Activated naive CD4-positive, alpha-beta T cell treated with anti-CD3 and anti-CD28 coated beads, Interleukin-2, amount 50 U/mL, for 72 hours (primary cell): ENCODE data around the gene ABLIM3. TPM values are rescaled to one million over a fixed set of nuclear protein-coding genes. Genes with fewer than 3 reads are reported as not detected.

Source experiments
- ATAC-seq, 2 donors: fragments of 150-1000 bp; cut with Tn5 transposase; 2 replicates each; pipeline ENCODE4 v1.10.0; 2021; ENCODE audit warnings: mild to moderate bottlenecking in 2 of 2, moderate library complexity in 2 of 2
- DNase-seq, 2 donors: peaks; one replicate each; pipeline ENCODE4 v3.0.0; 2021 to 2022; ENCODE audit warnings: low spot score in 2 of 2
- H3K27ac Mint-ChIP-seq, 2 donors: one replicate each; pipeline ENCODE4 v1.8.0; 2022; ENCODE audit warnings: mild to moderate bottlenecking in 2 of 2, mixed read lengths in 2 of 2
- H3K36me3 Mint-ChIP-seq, 2 donors: one replicate each; pipeline ENCODE4 v1.8.0; 2022; ENCODE audit warnings: mixed read lengths in 2 of 2
- H3K9me3 Mint-ChIP-seq, 2 donors: one replicate each; pipeline ENCODE4 v1.8.0; 2022; ENCODE audit warnings: mixed read lengths in 2 of 2
- total RNA-seq, 2 donors: library from RNA; stranded (reverse); gene quantifications; one replicate each; pipeline ENCODE4 v1.2.3, GENCODE V29; 2022

The ABLIM3 gene
- total RNA-seq, 2 donors from 2014 or later: 0.14 to 0.53 TPM

GRCh38 chr5:149128023-149128875 is 13.0 kb upstream of the ABLIM3 start:
- Mint-ChIP-seq H3K27ac (no peak overlapping the region), H3K9me3 (no peaks in the 10 kb centered on the region), H3K36me3 (no peaks in the 10 kb centered on the region)
- peak in 1 of 2 donors; percentile 57 for ATAC-seq
- no peak for DNase-seq

DNA sequence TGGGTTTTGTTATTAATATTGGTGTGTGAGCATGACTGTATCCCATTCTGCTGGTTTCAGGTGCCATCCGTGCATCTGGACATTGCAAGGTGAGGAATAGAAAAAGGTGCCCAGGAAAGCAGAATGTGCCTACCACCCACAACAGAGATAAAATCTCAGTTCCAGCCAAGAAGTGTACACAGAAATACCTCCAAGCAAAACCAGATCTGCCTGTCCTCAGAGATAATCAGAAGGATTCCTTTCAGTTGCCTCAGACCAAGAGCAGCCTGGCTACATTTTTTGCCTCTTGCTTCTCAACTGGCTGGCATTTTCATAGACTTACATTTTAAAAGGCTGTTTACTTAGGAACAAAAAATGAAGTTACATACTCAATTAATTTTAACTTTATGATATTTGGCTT is 12.1 kb upstream of the ABLIM3 start:
- ATAC-seq: no peak
- Mint-ChIP-seq H3K27ac (no peak overlapping the region), H3K9me3 (no peaks in the 10 kb centered on the region), H3K36me3 (no peaks in the 10 kb centered on the region)
- DNase-seq: no peak

GRCh38 chr5:149130121-149130914 is 11.0 kb upstream of the ABLIM3 start:
- no peak for DNase-seq
- Mint-ChIP-seq H3K36me3 (no peaks in the 10 kb centered on the region), H3K9me3 (no peaks in the 10 kb centered on the region), H3K27ac (no peak overlapping the region)
- ATAC-seq: no peak

DNA sequence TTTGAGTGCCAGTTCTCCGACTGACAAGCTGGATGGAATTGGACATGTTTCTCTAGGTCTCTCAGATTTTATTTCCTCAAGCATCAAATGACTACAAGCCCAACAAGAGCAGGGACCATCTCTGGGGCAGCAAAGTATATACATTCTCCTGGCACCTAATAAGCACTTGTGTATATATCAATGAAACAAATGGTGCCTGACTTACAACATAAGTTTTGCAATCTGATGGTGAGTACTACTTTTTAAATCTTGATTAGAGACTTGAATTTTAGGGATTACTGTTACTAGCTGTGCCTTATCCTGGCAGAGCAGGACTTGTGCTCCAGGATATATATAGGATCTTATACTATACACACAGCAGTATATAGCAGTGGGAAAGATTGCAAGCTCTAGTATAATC is 8.8 kb upstream of the ABLIM3 start:
- no peak for ATAC-seq
- Mint-ChIP-seq H3K9me3 (no peaks in the 10 kb centered on the region), H3K36me3 (no peaks in the 10 kb centered on the region), H3K27ac (no peak overlapping the region)
- no peak for DNase-seq

DNA sequence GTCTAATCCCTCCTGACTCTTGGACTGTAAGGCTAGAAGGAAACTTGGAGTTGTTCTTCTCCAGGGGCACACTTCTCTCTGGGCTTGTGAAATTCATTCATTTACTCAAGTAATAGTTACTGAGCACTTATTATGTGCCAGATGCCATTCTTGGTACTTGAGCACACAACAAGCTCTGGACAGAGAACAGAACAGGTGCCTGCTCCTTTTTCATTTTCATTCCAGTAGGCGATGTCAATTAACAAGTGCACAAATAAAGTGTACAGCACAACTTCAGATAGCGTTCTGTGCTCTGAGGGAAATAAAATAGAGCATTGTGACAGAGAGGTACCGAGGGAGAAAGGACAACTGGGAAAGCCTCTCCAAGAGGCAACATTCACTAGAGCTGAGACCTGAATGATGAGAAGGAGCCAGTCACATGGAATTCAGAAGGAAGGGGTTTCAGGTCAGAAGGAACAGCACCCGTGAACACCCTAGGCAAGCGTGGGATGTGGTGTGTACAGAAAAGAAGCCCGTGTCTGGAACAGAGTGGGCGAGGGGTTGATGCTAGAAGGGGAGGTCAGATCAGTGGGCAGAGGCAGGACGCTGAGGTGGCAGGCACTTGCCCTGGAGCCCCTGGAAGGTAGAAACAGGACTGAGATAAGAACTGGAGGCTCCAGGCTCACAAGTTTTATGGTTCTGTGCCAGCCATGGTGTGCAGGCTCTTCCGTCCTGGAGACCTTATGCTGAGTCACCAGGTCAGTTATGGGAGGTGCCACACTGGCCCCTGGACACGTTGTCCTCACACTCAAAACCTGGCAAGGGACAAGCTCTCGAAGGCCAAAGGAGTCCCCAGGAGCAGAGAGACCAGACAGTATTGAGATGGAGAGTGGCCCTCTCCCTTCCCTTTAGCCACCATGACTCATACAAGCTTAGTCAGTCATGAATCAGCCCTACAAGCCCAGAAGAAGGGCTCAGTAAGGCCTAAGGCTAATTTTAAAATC is 7.2 kb upstream of the ABLIM3 start:
- H3K9me3 Mint-ChIP-seq: no peaks in the 10 kb centered on the region
- ATAC-seq: peak in 1 of 2 donors; percentile 58
- H3K36me3 Mint-ChIP-seq: no peaks in the 10 kb centered on the region
- H3K27ac Mint-ChIP-seq: no peak overlapping the region
- DNase-seq: no peak

DNA sequence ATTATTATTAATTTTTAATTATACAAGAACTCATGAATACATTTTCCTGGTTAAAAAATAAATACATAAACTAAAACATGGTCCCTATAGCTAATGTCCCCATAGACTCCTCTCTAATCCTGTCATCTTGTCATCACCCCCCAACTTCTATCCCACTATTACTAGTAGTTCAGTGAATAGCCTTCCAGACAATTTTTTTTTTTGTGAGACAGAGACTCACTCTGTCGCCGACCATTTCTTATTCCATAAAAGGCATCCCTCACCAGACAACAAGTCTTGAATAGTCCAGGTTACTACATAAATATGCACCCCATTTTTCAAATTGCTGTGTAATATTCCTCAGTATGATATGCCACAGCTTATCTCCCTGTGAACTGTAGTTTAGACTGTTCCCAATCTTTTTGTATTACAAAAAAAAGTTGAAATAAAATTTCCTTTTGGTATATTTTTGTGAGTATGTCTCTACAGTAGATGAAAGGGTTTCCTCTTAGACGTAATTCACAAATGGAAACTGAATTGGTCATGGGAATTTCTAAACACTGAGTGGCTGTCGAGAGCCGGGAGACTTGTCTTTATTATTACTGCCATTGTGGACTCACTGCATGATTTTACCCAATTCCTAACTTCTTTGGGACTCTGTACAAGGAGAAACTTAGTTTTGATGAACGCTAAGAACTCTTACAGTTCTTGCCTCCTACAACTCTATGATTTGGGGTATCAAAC is 6.4 kb upstream of the ABLIM3 start:
- H3K27ac Mint-ChIP-seq: no peak overlapping the region
- no peaks in the 10 kb centered on the region for H3K36me3 Mint-ChIP-seq
- ATAC-seq (no peak), DNase-seq (no peak)
- H3K9me3 Mint-ChIP-seq: no peaks in the 10 kb centered on the region

DNA sequence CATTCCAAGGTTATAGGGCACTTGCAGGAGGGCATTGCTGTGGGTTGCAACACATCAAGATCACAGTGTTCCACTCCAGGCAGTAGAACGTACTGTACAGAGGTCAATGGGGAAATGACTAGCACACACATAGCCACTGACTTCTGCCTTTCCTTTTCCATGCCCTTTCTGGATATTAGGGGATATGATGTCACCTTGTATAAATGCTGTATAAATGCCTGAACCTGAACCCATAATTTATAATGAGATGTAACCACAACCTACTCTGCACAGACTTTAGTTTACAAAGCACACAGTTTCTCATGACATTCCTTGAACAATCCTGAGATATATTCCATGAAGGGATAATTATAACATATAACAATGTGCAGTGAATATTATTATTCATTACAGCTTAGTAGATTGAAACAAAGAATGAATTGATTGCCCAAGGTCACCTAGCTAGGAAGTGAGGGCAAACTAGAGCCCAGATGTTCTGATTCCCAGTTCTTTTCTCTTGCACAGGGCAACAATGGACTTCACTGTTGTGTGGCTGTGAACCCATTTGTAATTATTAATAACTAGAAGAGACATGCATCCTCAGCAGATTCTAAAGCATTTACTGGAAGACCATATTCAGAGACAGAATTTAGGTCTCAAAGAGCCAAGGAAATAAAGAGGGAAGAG is 5.6 kb upstream of the ABLIM3 start:
- DNase-seq: no peak
- H3K27ac Mint-ChIP-seq: no peak overlapping the region
- no peaks in the 10 kb centered on the region for H3K36me3 Mint-ChIP-seq
- H3K9me3 Mint-ChIP-seq: no peaks in the 10 kb centered on the region
- no peak for ATAC-seq

GRCh38 chr5:149138182-149138923 is 2.9 kb upstream of the ABLIM3 start:
- no peak for DNase-seq
- Mint-ChIP-seq H3K9me3 (no peaks in the 10 kb centered on the region), H3K27ac (no peak overlapping the region), H3K36me3 (no peaks in the 10 kb centered on the region)
- no peak for ATAC-seq

- ATAC-seq (no peak), DNase-seq (no peak)
- H3K36me3 Mint-ChIP-seq: no peaks in the 10 kb centered on the region
- no peaks in the 10 kb centered on the region for H3K9me3 Mint-ChIP-seq
- no peak overlapping the region for H3K27ac Mint-ChIP-seq
Observed at GRCh38 chr5:149140197-149141002, 893 bp upstream of the ABLIM3 start.

DNA sequence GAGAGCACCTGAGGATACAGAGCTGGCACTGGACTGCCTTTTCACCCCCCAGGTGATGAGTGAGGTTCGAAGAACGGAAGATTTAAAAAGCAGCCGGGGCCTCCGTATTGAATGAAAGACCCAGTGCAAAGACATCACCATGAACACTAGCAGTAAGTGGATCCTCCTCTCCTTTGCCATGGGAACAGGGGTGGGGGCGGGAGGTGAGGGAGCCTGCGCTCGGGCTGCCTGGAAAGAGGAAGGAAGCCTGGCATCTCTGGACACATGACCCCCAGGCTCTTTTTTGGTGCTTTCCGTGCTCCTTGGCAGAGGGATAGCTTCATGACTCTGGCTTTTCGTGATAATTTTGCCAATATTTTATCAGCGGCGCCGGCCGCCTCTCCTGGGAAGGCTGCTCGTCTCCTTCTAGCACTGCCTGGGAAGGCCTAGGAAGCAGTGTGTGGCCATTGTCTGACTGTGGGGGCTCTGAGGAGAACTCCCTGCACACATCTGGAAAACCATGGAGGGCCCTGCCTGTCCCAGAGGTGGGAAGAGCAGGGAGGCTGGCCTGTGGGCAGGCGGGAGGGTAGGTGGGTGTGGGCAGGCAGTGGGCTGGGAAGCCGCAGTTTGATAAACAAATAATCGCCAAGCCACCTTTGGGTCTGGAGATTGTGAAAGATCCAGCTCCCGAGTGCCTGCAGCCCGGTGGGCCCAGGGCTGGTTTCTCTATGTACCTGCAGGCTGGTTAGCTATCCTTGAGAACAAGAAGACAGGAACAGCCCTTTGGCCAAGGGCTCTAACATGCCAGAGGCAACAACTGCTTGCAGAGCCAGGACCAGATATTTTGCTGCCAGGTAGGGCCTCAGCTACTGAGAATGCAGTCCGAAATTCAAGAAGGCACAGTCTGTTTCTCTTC is 911 bp downstream of the ABLIM3 start:
- ATAC-seq: no peak
- H3K36me3 Mint-ChIP-seq: peaks cover 0 to 9% of the 10 kb centered on the region in 2 donors

DNA sequence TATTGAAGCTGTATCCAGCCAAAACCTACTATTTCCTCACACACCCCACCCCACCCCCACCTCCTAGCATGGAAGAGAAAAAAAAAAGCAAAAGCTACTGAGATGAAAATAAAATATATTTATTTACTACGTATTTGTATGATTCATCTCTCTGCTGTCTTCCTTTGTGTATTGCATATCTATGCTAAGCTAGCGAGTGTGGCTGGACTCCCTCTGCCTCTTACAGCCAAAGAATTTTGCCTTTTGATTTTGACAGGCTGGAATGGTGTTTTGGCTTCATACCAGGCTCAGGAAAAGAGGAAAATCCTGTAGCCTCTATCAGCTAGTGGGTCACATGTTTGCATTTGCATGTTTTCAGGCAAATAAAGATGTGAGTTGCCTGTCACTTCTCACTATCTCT is 2.2 kb downstream of the ABLIM3 start:
- no peaks in the 10 kb centered on the region for H3K9me3 Mint-ChIP-seq
- DNase-seq (no peak), ATAC-seq (no peak)
- H3K27ac Mint-ChIP-seq: no peak overlapping the region
- H3K36me3 Mint-ChIP-seq: peaks cover 0 to 9% of the 10 kb centered on the region in 2 donors

More for the DNA sequence above, 911 bp downstream of the ABLIM3 start:
- no peaks in the 10 kb centered on the region for H3K9me3 Mint-ChIP-seq
- no peak overlapping the region for H3K27ac Mint-ChIP-seq
- DNase-seq: no peak

- Mint-ChIP-seq H3K9me3 (no peaks in the 10 kb centered on the region), H3K36me3 (peaks cover 0 to 9% of the 10 kb centered on the region in 2 donors), H3K27ac (no peak overlapping the region)
- ATAC-seq: no peak
- DNase-seq: no peak
Observed at GRCh38 chr5:149144637-149145036, 3.3 kb downstream of the ABLIM3 start.

DNA sequence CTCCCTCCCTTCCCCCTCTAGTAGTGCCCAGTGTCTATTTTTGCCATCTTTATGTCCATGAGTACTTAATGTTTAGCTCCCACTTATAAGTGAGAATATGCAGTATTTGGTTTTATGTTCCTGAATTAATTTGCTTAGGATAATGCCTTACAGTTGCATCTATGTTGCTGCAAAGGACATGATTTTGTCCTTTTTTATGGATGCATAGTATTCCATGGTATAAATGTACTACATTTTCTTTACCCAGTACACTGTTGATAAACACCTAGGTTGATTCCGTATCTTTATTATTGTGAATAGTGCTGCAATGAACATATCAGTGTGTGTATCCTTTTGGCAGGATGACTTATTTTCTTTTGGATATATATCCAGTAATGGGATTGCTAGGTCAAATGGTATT is 3.8 kb downstream of the ABLIM3 start:
- Mint-ChIP-seq H3K9me3 (no peaks in the 10 kb centered on the region), H3K36me3 (peaks cover 0 to 9% of the 10 kb centered on the region in 2 donors), H3K27ac (no peak overlapping the region)
- DNase-seq (no peak), ATAC-seq (no peak)
